ENCODE measurements around the gene BASP1.

DNA sequence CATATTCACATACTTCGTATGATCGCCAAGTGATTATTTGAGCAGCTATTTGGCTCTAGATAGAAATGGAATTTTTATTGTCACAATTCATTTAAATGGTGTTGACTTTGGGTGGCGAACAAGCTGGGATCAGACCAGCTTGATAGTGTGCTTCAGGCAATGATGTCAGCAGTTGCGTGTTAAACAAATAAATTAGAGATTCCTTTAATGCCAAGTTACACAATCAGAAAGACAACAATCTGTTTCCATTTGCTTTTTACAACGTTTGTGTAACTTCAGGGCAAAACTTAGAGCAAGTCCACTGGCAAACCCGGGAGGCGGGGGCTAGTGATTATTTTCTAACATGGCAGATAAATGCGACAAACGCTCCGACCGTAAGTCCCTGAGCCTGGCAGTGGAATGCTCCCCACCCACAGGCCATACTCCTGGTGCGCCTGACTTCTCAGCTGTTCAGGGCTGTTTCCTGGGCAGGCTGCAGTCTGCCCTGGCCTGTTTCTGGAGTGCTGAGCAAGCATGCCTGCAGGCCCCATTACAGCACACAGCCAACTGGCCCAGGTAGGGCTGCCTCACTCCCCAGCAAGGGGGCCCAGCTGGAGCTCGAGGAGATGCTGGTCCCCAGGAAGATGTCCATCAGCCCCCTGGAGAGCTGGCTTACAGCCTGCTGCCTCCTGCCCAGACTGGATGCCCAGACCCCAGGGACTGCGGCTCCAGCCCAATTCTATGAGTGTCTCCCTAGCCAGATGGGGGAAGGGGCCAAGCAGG, 88.7 kb downstream of the BASP1 start:
- no peak for TF ChIP-seq CTCF (IDR thresholded peaks at IDR 0.05)
- no peak for TF ChIP-seq POLR2AphosphoS5 (IDR thresholded peaks at IDR 0.05)
- no peak for TF ChIP-seq POLR2A (IDR thresholded peaks at IDR 0.05)

Measured in sigmoid colon (tissue), 4 donors.